Uterus (tissue), 4 donors: ENCODE results near the gene CD8A. TPM values are rescaled to one million over a fixed set of nuclear protein-coding genes. Genes with fewer than 3 reads are reported as not detected.

Experiments used
- DNase-seq, 2 donors: peaks; one replicate each; pipeline ENCODE4 v3.0.0-alpha.2; 2019 to 2020
- H3K27ac ChIP-seq, 2 donors: fragments of 200-600 bp; sonication (generic); 1 replicate in 1 of 2; 2 replicates in 1 of 2; pipeline ENCODE4 v1.5.1; 2016 to 2018
- H3K27me3 ChIP-seq, 2 donors: fragments of 200-600 bp; sonication (generic); one replicate each; pipeline ENCODE4 v1.5.1; 2018 to 2019; ENCODE audit warnings: control low read depth in 1 of 2
- H3K36me3 ChIP-seq, 2 donors: fragments of 200-600 bp; sonication (generic); one replicate each; pipeline ENCODE4 v1.5.1; 2019; ENCODE audit warnings: control low read depth in 1 of 2
- H3K4me1 ChIP-seq, 2 donors: fragments of 200-600 bp; sonication (generic); one replicate each; pipeline ENCODE4 v1.5.1; 2018 to 2019; ENCODE audit warnings: control low read depth in 1 of 2
- H3K4me3 ChIP-seq, 2 donors: fragments of 200-600 bp; sonication (generic); 1 replicate in 1 of 2; 2 replicates in 1 of 2; pipeline ENCODE4 v1.5.1; 2018 to 2019; ENCODE audit warnings: mild to moderate bottlenecking in 1 of 2
- H3K9me3 ChIP-seq, 2 donors: fragments of 200-600 bp; sonication (generic); one replicate each; pipeline ENCODE4 v1.5.1; 2019; ENCODE audit warnings: control low read depth in 1 of 2
- CTCF ChIP-seq, 4 experiments: fragments of 200-600 bp in 2 of 4; fragments of 450-650 bp in 2 of 4; sonication (generic) in 2 of 4; IDR thresholded peaks; one replicate each; pipeline ENCODE4 v1.5.1; 2016 to 2019; ENCODE audit warnings: antibody characterized with exemption in 4 of 4, mild to moderate bottlenecking in 2 of 4, moderate library complexity in 1 of 4
- POLR2A ChIP-seq, 2 donors: fragments of 450-650 bp; IDR thresholded peaks; one replicate each; pipeline ENCODE4 v1.6.1; 2016; ENCODE audit warnings: antibody characterized with exemption in 2 of 2, mild to moderate bottlenecking in 1 of 2, moderate library complexity in 1 of 2
- intact Hi-C: fragments of 100-400 bp; cut with DNase I; formaldehyde crosslinking; loops from one replicate; pipeline ENCODE4 v1.15.1; 2023; ENCODE audit warnings: low total_unique reads
- total RNA-seq, 4 donors: library from RNA; depleted of rRNA in 3 of 4; stranded (reverse); fragments of >200 nt in 3 of 4; gene quantifications; one replicate each; pipeline versions ENCODE4 v1.1.0 to v1.2.4, GENCODE V29; 2014 to 2023
- donor health status: DM: yes; HTN: yes; CAD: no.

The CD8A gene
- total RNA-seq, 4 donors from 2014 or later, result 0.07 to 38.5 (median 1.2) TPM

GRCh38 chr2:86787736-86788135 lies 3.0 kb downstream of the CD8A start:
- peaks cover 17 to 32% of the 10 kb centered on the region in 2 donors for H3K27me3 ChIP-seq
- no peak overlapping the region for H3K27ac ChIP-seq
- no peaks in the 10 kb centered on the region for H3K9me3 ChIP-seq
- no peak for DNase-seq
- no peaks in the 10 kb centered on the region for H3K36me3 ChIP-seq
- peaks cover 0 to 14% of the 10 kb centered on the region in 2 donors for H3K4me1 ChIP-seq
- no peak for TF ChIP-seq CTCF (IDR thresholded peaks at IDR 0.05)
- TF ChIP-seq POLR2A (IDR thresholded peaks at IDR 0.05), result no peak
- intact Hi-C loops, result no loop called here
- no peak overlapping the region for H3K4me3 ChIP-seq

DNA sequence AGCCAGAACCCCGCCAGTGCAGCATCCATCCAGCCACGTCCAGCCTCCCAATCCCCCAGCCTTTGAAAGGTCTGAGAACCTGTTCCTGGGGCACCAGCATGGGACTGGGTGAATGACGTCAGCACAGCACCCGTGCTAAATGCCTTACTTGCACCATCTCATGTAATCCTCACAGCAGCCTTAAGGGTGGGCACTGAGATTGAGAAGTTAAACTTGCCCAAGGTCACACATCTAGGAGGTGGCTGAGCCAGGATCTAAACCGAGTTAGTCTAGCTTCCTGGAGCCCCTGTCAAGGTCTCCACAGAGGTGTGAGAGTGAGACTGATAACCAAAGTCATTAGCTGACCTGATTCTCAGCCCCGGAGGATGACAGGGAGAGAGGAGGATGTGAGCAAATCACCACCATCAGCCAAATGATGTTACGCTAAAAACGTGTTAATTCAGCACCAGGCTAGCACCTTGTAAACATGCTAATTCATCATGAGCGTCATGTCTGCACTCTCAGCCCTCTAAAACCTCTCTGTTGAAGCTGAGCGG lies 4.6 kb downstream of the CD8A start:
- Histone ChIP-seq H3K4me3 (no peak overlapping the region), H3K36me3 (no peaks in the 10 kb centered on the region), H3K9me3 (no peaks in the 10 kb centered on the region), H3K27me3 (peaks cover 16% of the 10 kb centered on the region in 2 donors), H3K27ac (no peak overlapping the region), H3K4me1 (peaks cover 0 to 14% of the 10 kb centered on the region in 2 donors)
- intact Hi-C loops, result no loop called here
- no peak for TF ChIP-seq POLR2A (IDR thresholded peaks at IDR 0.05)
- no peak for TF ChIP-seq CTCF (IDR thresholded peaks at IDR 0.05)
- DNase-seq, result no peak

- no peaks in the 10 kb centered on the region for H3K36me3 ChIP-seq
- no peak for TF ChIP-seq CTCF (IDR thresholded peaks at IDR 0.05)
- no peak overlapping the region for H3K27ac ChIP-seq
- H3K9me3 ChIP-seq, result no peaks in the 10 kb centered on the region
- DNase-seq, result no peak
- peaks cover 10% of the 10 kb centered on the region in 2 donors for H3K27me3 ChIP-seq
- no peak overlapping the region for H3K4me3 ChIP-seq
- intact Hi-C loops, result no loop called here
- H3K4me1 ChIP-seq, result peaks cover 0 to 10% of the 10 kb centered on the region in 2 donors
These were observed 5.3 kb downstream of the CD8A start for GRCh38 chr2:86785456-86785855.

GRCh38 chr2:86783615-86784339 lies 6.9 kb downstream of the CD8A start:
- Histone ChIP-seq H3K4me1 (no peaks in the 10 kb centered on the region), H3K27me3 (no peaks in the 10 kb centered on the region), H3K9me3 (no peaks in the 10 kb centered on the region), H3K36me3 (no peaks in the 10 kb centered on the region), H3K4me3 (no peak overlapping the region), H3K27ac (no peak overlapping the region)
- intact Hi-C loops, result no loop called here
- no peak for DNase-seq
- TF ChIP-seq CTCF (IDR thresholded peaks at IDR 0.05) (no peak), POLR2A (IDR thresholded peaks at IDR 0.05) (no peak)

DNA sequence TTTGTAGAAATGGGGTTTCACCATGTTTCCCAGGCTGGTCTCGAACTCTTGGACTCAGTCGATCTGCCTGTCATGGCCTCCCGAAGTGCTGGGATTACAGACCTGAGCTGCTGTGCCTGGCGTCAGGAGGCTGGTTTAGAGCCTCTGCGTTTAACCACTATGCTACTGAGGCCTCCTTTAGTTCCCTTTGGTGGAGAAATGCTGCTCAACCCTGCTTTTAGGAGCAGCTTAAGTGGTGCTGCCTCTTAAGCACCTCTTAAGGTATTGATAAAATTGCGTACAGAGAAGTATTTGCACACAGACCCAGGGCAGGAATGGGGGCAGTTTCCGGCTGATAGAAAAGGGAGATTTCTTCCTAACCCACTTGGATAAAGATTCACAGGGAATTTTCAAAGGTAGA lies 8.0 kb downstream of the CD8A start:
- DNase-seq, result no peak
- Histone ChIP-seq H3K9me3 (no peaks in the 10 kb centered on the region), H3K27ac (no peak overlapping the region), H3K27me3 (no peaks in the 10 kb centered on the region), H3K4me3 (no peak overlapping the region), H3K4me1 (no peaks in the 10 kb centered on the region), H3K36me3 (no peaks in the 10 kb centered on the region)
- TF ChIP-seq POLR2A (IDR thresholded peaks at IDR 0.05) (no peak), CTCF (IDR thresholded peaks at IDR 0.05) (no peak)
- intact Hi-C loops, result no loop called here
